ENCODE measurements around the gene SEC14L2.
"Not testable (repeated sequence)": the region's sequence is repeated elsewhere in the genome, so short reads cannot be mapped to it uniquely, and the experiment has no call there.

SEC14L2 gene

GRCh38 chr22:30390974-30391691 lies 5.7 kb upstream of the SEC14L2 start:
- H3K36me3 ChIP-seq (ENCODE audit: insufficient read depth, low read length) = no peaks in the 10 kb centered on the region
- H3K9me3 ChIP-seq (ENCODE audit: control insufficient read depth, insufficient read depth, low read length) = peaks cover 4% of the 10 kb centered on the region; the same call in 1 of the 2 replicates
- no peak overlapping the region for H3K9ac ChIP-seq (ENCODE audit: low read depth, low read length)
- H3K4me1 ChIP-seq (ENCODE audit: insufficient read depth, low read length) = peaks cover 12% of the 10 kb centered on the region; the same call in 1 of the 2 replicates

- Histone ChIP-seq H3K9me3 (ENCODE audit: control insufficient read depth, insufficient read depth, low read length) (peaks cover 4% of the 10 kb centered on the region; the same call in 1 of the 2 replicates), H3K36me3 (ENCODE audit: insufficient read depth, low read length) (no peaks in the 10 kb centered on the region), H3K9ac (ENCODE audit: low read depth, low read length) (no peak overlapping the region), H3K4me1 (ENCODE audit: insufficient read depth, low read length) (peaks cover 16% of the 10 kb centered on the region; the same call in 1 of the 2 replicates)
Measured at GRCh38 chr22:30392661-30393321, 4.0 kb upstream of the SEC14L2 start.

- peaks cover 21% of the 10 kb centered on the region for H3K4me1 ChIP-seq (ENCODE audit: insufficient read depth, low read length)
- no peaks in the 10 kb centered on the region for H3K36me3 ChIP-seq (ENCODE audit: insufficient read depth, low read length)
- H3K9ac ChIP-seq (ENCODE audit: low read depth, low read length) = no peak overlapping the region
- peaks cover 4% of the 10 kb centered on the region; the same call in 1 of the 2 replicates for H3K9me3 ChIP-seq (ENCODE audit: control insufficient read depth, insufficient read depth, low read length)
Measured at GRCh38 chr22:30393322-30393680, 3.5 kb upstream of the SEC14L2 start.

- Histone ChIP-seq H3K9ac (ENCODE audit: low read depth, low read length) (no peak overlapping the region), H3K4me1 (ENCODE audit: insufficient read depth, low read length) (peaks cover 22% of the 10 kb centered on the region), H3K36me3 (ENCODE audit: insufficient read depth, low read length) (no peaks in the 10 kb centered on the region), H3K9me3 (ENCODE audit: control insufficient read depth, insufficient read depth, low read length) (peaks cover 4% of the 10 kb centered on the region; the same call in 1 of the 2 replicates)
Measured at GRCh38 chr22:30393885-30394284, 2.9 kb upstream of the SEC14L2 start.

GRCh38 chr22:30397656-30398635 lies 1.1 kb downstream of the SEC14L2 start:
- Histone ChIP-seq H3K9me3 (ENCODE audit: control insufficient read depth, insufficient read depth, low read length) (no peaks in the 10 kb centered on the region), H3K9ac (ENCODE audit: low read depth, low read length) (peak overlapping the region; percentile 74; the same call in 1 of the 2 replicates), H3K4me1 (ENCODE audit: insufficient read depth, low read length) (peaks cover 20% of the 10 kb centered on the region), H3K36me3 (ENCODE audit: insufficient read depth, low read length) (no peaks in the 10 kb centered on the region)

GRCh38 chr22:30398685-30399680 lies 2.2 kb downstream of the SEC14L2 start:
- Histone ChIP-seq H3K4me1 (ENCODE audit: insufficient read depth, low read length) (peaks cover 16% of the 10 kb centered on the region), H3K9me3 (ENCODE audit: control insufficient read depth, insufficient read depth, low read length) (no peaks in the 10 kb centered on the region), H3K9ac (ENCODE audit: low read depth, low read length) (no peak overlapping the region), H3K36me3 (ENCODE audit: insufficient read depth, low read length) (no peaks in the 10 kb centered on the region)

GRCh38 chr22:30399718-30400117 lies 2.9 kb downstream of the SEC14L2 start:
- Histone ChIP-seq H3K9ac (ENCODE audit: low read depth, low read length) (no peak overlapping the region), H3K4me1 (ENCODE audit: insufficient read depth, low read length) (peaks cover 16% of the 10 kb centered on the region), H3K9me3 (ENCODE audit: control insufficient read depth, insufficient read depth, low read length) (no peaks in the 10 kb centered on the region), H3K36me3 (ENCODE audit: insufficient read depth, low read length) (no peaks in the 10 kb centered on the region)

- no peaks in the 10 kb centered on the region for H3K9me3 ChIP-seq (ENCODE audit: control insufficient read depth, insufficient read depth, low read length)
- H3K36me3 ChIP-seq (ENCODE audit: insufficient read depth, low read length) = no peaks in the 10 kb centered on the region
- no peak overlapping the region for H3K9ac ChIP-seq (ENCODE audit: low read depth, low read length)
- peaks cover 16% of the 10 kb centered on the region for H3K4me1 ChIP-seq (ENCODE audit: insufficient read depth, low read length)
Measured at GRCh38 chr22:30400159-30400558, 3.3 kb downstream of the SEC14L2 start.

GRCh38 chr22:30401024-30401423 lies 4.2 kb downstream of the SEC14L2 start:
- not testable (repeated sequence) for H3K9me3 ChIP-seq (ENCODE audit: control insufficient read depth, insufficient read depth, low read length); H3K36me3 ChIP-seq (ENCODE audit: insufficient read depth, low read length); H3K9ac ChIP-seq (ENCODE audit: low read depth, low read length)
- H3K4me1 ChIP-seq (ENCODE audit: insufficient read depth, low read length) = peaks cover 16% of the 10 kb centered on the region

- Histone ChIP-seq H3K4me1 (ENCODE audit: insufficient read depth, low read length) (peaks cover 16% of the 10 kb centered on the region), H3K36me3 (ENCODE audit: insufficient read depth, low read length) (0 out of 2 replicates have a peak, but pooled peaks cover 2% of the 10 kb centered on the region), H3K9me3 (ENCODE audit: control insufficient read depth, insufficient read depth, low read length) (no peaks in the 10 kb centered on the region), H3K9ac (ENCODE audit: low read depth, low read length) (no peak overlapping the region)
Measured at GRCh38 chr22:30402028-30402765, 5.4 kb downstream of the SEC14L2 start.

- not testable (repeated sequence) for H3K9ac ChIP-seq (ENCODE audit: low read depth, low read length); H3K36me3 ChIP-seq (ENCODE audit: insufficient read depth, low read length); H3K9me3 ChIP-seq (ENCODE audit: control insufficient read depth, insufficient read depth, low read length)
- H3K4me1 ChIP-seq (ENCODE audit: insufficient read depth, low read length) = peaks cover 13% of the 10 kb centered on the region
Measured at GRCh38 chr22:30402766-30403104, 5.9 kb downstream of the SEC14L2 start.

GRCh38 chr22:30404307-30404706 lies 7.5 kb downstream of the SEC14L2 start:
- Histone ChIP-seq H3K9ac (ENCODE audit: low read depth, low read length) (no peak overlapping the region), H3K36me3 (ENCODE audit: insufficient read depth, low read length) (peaks cover 5% of the 10 kb centered on the region; the same call in 1 of the 2 replicates), H3K4me1 (ENCODE audit: insufficient read depth, low read length) (peaks cover 6% of the 10 kb centered on the region)

GRCh38 chr22:30405731-30406130 lies 8.9 kb downstream of the SEC14L2 start:
- H3K9ac ChIP-seq (ENCODE audit: low read depth, low read length) = no peak overlapping the region
- peaks cover 5% of the 10 kb centered on the region; the same call in 1 of the 2 replicates for H3K36me3 ChIP-seq (ENCODE audit: insufficient read depth, low read length)
- no peaks in the 10 kb centered on the region for H3K9me3 ChIP-seq (ENCODE audit: control insufficient read depth, insufficient read depth, low read length)
- H3K4me1 ChIP-seq (ENCODE audit: insufficient read depth, low read length) = peaks cover 6% of the 10 kb centered on the region

More at GRCh38 chr22:30404307-30404706, 7.5 kb downstream of the SEC14L2 start:
- no peaks in the 10 kb centered on the region for H3K9me3 ChIP-seq (ENCODE audit: control insufficient read depth, insufficient read depth, low read length)
